Right lobe of liver (tissue), 4 donors: ENCODE measurements around the gene LRTM2.

Experiments used
- POLR2A ChIP-seq: fragments of 450-650 bp; IDR thresholded peaks from one replicate; pipeline ENCODE4 v1.6.1; 2017; ENCODE audit warnings: antibody characterized with exemption, mild to moderate bottlenecking
- TF ChIP-seq, protein P1 (sequence below), 4 donors: fragments of 200-600 bp in 3 of 4; fragments of 450-650 bp in 1 of 4; IDR thresholded peaks; one replicate each; pipeline versions ENCODE4 v1.5.1 to v1.8.0; 2016 to 2022; ENCODE audit warnings: antibody characterized with exemption in 4 of 4, mild to moderate bottlenecking in 2 of 4
- donor health status: DM: no; HTN: no; CAD: no.
- donor health status: DM: no; HTN: no; CAD: no.
- donor health status: DM: no; HTN: yes; CAD: no.

DNA sequence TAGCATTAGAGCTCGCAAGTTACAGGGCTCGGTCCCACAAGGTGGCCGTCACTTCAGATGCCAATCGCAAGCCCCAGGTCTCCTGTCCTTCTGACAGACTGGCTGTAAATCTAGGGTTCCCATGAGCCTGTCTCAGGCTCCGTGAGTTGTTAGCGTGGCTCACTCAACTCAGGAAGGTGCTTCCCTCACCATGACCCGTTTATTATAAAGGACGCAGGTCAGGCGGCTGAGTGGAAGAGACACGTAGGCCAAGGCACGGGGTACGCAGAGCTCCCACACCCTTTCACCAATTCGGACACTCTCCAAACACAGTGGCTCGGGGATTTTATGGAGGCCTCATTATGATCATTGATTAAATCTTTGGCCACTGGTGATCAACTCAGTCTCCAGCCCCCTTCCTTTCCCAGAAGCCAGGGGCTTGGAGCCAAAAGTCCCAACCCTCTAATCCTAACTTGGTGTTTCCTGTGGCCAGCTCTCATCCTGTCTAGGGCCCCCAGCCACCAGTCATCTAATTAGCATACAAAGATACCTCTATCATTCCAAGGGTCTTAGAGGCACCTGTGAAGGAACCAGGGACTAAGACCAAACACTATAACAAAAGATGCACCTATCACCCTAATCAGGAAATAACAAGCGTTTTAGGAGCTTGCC is 25.8 kb upstream of the LRTM2 start:
- TF ChIP-seq POLR2A: no peak
- TF ChIP-seq, protein P1, sequence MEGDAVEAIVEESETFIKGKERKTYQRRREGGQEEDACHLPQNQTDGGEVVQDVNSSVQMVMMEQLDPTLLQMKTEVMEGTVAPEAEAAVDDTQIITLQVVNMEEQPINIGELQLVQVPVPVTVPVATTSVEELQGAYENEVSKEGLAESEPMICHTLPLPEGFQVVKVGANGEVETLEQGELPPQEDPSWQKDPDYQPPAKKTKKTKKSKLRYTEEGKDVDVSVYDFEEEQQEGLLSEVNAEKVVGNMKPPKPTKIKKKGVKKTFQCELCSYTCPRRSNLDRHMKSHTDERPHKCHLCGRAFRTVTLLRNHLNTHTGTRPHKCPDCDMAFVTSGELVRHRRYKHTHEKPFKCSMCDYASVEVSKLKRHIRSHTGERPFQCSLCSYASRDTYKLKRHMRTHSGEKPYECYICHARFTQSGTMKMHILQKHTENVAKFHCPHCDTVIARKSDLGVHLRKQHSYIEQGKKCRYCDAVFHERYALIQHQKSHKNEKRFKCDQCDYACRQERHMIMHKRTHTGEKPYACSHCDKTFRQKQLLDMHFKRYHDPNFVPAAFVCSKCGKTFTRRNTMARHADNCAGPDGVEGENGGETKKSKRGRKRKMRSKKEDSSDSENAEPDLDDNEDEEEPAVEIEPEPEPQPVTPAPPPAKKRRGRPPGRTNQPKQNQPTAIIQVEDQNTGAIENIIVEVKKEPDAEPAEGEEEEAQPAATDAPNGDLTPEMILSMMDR (IDR thresholded peaks at IDR 0.05): no peak
